GM12892 (cell line): Measurements from ENCODE around the gene SLC30A1.

Source experiments
- POLR2A ChIP-seq: IDR thresholded peaks from 2 replicates; pipeline ENCODE4 v1.6.1; 2011; ENCODE audit warnings: low read depth, low read length, control low read depth
- POLR2AphosphoS5 ChIP-seq: IDR thresholded peaks from 2 replicates; pipeline ENCODE4 v1.6.1; 2011; ENCODE audit warnings: low read depth, low read length, control low read depth
- TAF1 ChIP-seq: IDR thresholded peaks from 2 replicates; pipeline ENCODE4 v1.6.1; 2011; ENCODE audit warnings: low read depth, mild to moderate bottlenecking, control low read depth, low read length, borderline replicate concordance

- TF ChIP-seq POLR2AphosphoS5 (no peak), TAF1 (no peak), POLR2A (no peak)
Observed at GRCh38 chr1:211549092-211549711, 29.8 kb downstream of the SLC30A1 start.
